Mesenchymal stem cell (in vitro differentiated cells and primary cell): ENCODE data around the gene LVRN.

ENCODE experiments used
- DNase-seq: peaks from one replicate; pipeline ENCODE4 v3.0.0-alpha.2; 2013
- H2AFZ ChIP-seq: one replicate; pipeline ENCODE4 v1.6.1; 2013; ENCODE audit warnings: low read depth, mild to moderate bottlenecking, control low read depth, inconsistent platforms, low read length, moderate library complexity
- H2AK5ac ChIP-seq: 2 replicates; pipeline ENCODE4 v1.6.1; 2013; ENCODE audit warnings: low read length, moderate library complexity, mild to moderate bottlenecking, inconsistent platforms; ENCODE audit not compliant: severe bottlenecking
- H2BK120ac ChIP-seq: one replicate; pipeline ENCODE4 v1.6.1; 2013; ENCODE audit warnings: low read depth, mild to moderate bottlenecking, inconsistent platforms, low read length, moderate library complexity
- H2BK12ac ChIP-seq, 2 experiments: one replicate each; pipeline ENCODE4 v1.6.1; 2013; ENCODE audit warnings: inconsistent platforms in 2 of 2, low read length in 2 of 2, mild to moderate bottlenecking in 2 of 2, moderate library complexity in 2 of 2, control low read depth in 1 of 2
- H2BK15ac ChIP-seq: one replicate; pipeline ENCODE4 v1.6.1; 2013; ENCODE audit warnings: mild to moderate bottlenecking, low read depth, inconsistent platforms; ENCODE audit not compliant: poor library complexity, severe bottlenecking
- H2BK5ac ChIP-seq: 2 replicates; pipeline ENCODE4 v1.6.1; 2013; ENCODE audit warnings: low read depth, mild to moderate bottlenecking, low read length, control low read depth, inconsistent platforms; ENCODE audit not compliant: poor library complexity, severe bottlenecking
- H3K14ac ChIP-seq, 2 experiments: one replicate each; pipeline ENCODE4 v1.6.1; 2013; ENCODE audit warnings: inconsistent platforms in 2 of 2, low read length in 2 of 2, control low read depth in 1 of 2, mild to moderate bottlenecking in 1 of 2, moderate library complexity in 1 of 2
- H3K18ac ChIP-seq, 2 experiments: one replicate each; pipeline ENCODE4 v1.6.1; 2013; ENCODE audit warnings: inconsistent platforms in 2 of 2, low read length in 2 of 2, control low read depth in 1 of 2, low read depth in 1 of 2, mild to moderate bottlenecking in 1 of 2
- H3K23ac ChIP-seq, 2 experiments: one replicate each; pipeline ENCODE4 v1.6.1; 2013; ENCODE audit warnings: inconsistent platforms in 2 of 2, low read length in 2 of 2, mild to moderate bottlenecking in 2 of 2, moderate library complexity in 2 of 2, control low read depth in 1 of 2
- H3K27ac ChIP-seq: 2 replicates; pipeline ENCODE4 v1.5.1; 2013; ENCODE audit warnings: mild to moderate bottlenecking, moderate library complexity, low read length, control low read depth, inconsistent platforms; ENCODE audit not compliant: poor library complexity, severe bottlenecking
- H3K27me3 ChIP-seq, 2 experiments: 2 replicates each; pipeline versions ENCODE4 v1.6.1 to v1.7.0; 2013; ENCODE audit warnings: low read length in 2 of 2, mild to moderate bottlenecking in 2 of 2, moderate library complexity in 2 of 2, control low read depth in 1 of 2, inconsistent platforms in 1 of 2; ENCODE audit not compliant: control insufficient read depth in 1 of 2, insufficient read depth in 1 of 2
- H3K36me3 ChIP-seq, 2 experiments: 2 replicates each; pipeline versions ENCODE4 v1.6.1 to v1.7.0; 2013; ENCODE audit warnings: low read length in 2 of 2, control low read depth in 1 of 2, inconsistent platforms in 1 of 2, low read depth in 1 of 2, mild to moderate bottlenecking in 1 of 2; ENCODE audit not compliant: insufficient read depth in 2 of 2, control insufficient read depth in 1 of 2
- H3K4ac ChIP-seq, 2 experiments: one replicate each; pipeline ENCODE4 v1.6.1; 2013; ENCODE audit warnings: inconsistent platforms in 2 of 2, low read length in 2 of 2, mild to moderate bottlenecking in 2 of 2, moderate library complexity in 2 of 2, control low read depth in 1 of 2, low read depth in 1 of 2
- H3K4me1 ChIP-seq: 2 replicates; pipeline ENCODE4 v1.6.1; 2013; ENCODE audit warnings: low read depth, low read length, control low read depth; ENCODE audit not compliant: control insufficient read depth, insufficient read depth
- H3K4me2 ChIP-seq: 2 replicates; pipeline ENCODE4 v1.6.1; 2013; ENCODE audit warnings: low read length, mild to moderate bottlenecking, inconsistent platforms; ENCODE audit not compliant: poor library complexity, severe bottlenecking
- H3K4me3 ChIP-seq, 2 experiments: 2 replicates each; pipeline versions ENCODE4 v1.5.1 to v1.7.0; 2013; ENCODE audit warnings: low read length in 2 of 2, mild to moderate bottlenecking in 2 of 2, control low read depth in 1 of 2, low read depth in 1 of 2; ENCODE audit not compliant: insufficient read depth in 1 of 2
- H3K79me1 ChIP-seq: replicated peaks from 2 replicates; pipeline ENCODE4 v1.6.1; 2013; ENCODE audit warnings: mild to moderate bottlenecking, control low read depth, low read length, inconsistent platforms; ENCODE audit not compliant: poor library complexity, severe bottlenecking
- H3K9ac ChIP-seq: 2 replicates; pipeline ENCODE4 v1.7.0; 2013; ENCODE audit warnings: mild to moderate bottlenecking, low read length, moderate library complexity
- H3K9me3 ChIP-seq: 2 replicates; pipeline ENCODE4 v1.7.0; 2013; ENCODE audit warnings: mild to moderate bottlenecking, low read length; ENCODE audit not compliant: control insufficient read depth
- H4K8ac ChIP-seq: one replicate; pipeline ENCODE4 v1.6.1; 2013; ENCODE audit warnings: inconsistent platforms, mild to moderate bottlenecking, low read length, moderate library complexity
- H4K91ac ChIP-seq: one replicate; pipeline ENCODE4 v1.6.1; 2013; ENCODE audit warnings: mild to moderate bottlenecking, low read length, inconsistent platforms
- WGBS: methylation state at CpG from one replicate; pipeline ENCODE4 v1.1.7; 2013; ENCODE audit warnings: mixed read lengths; 5-methylcytosine and 5-hydroxymethylcytosine counted together

Gene LVRN

GRCh38 chr5:115995351-115995750, 33.1 kb downstream of the LVRN start:
- Histone ChIP-seq H3K79me1 (no peaks in the 10 kb centered on the region), H3K9me3 (peaks cover 4% of the 10 kb centered on the region), H3K14ac (no peak overlapping the region), H3K23ac (no peak overlapping the region), H3K4me1 (no peaks in the 10 kb centered on the region), H3K9ac (no peak overlapping the region), H3K27ac (no peak overlapping the region), H3K36me3 (no peaks in the 10 kb centered on the region), H3K4ac (no peak overlapping the region), H2BK15ac (no peak overlapping the region), H3K18ac (no peak overlapping the region), H3K4me2 (no peak overlapping the region), H2AK5ac (no peak overlapping the region), H4K8ac (no peak overlapping the region), H2AFZ (no peak overlapping the region), H3K27me3 (no peaks in the 10 kb centered on the region), H2BK5ac (no peak overlapping the region), H2BK12ac (no peak overlapping the region), H4K91ac (no peak overlapping the region), H3K4me3 (no peak overlapping the region), H2BK120ac (no peak overlapping the region)
- DNase-seq: no peak
- WGBS: 96% methylated on average over 3 of the region's 6 CpGs

- Histone ChIP-seq H3K23ac (no peak overlapping the region), H2BK120ac (no peak overlapping the region), H3K9me3 (no peaks in the 10 kb centered on the region), H3K9ac (no peak overlapping the region), H3K18ac (no peak overlapping the region), H3K27ac (no peak overlapping the region), H2BK5ac (no peak overlapping the region), H3K79me1 (no peaks in the 10 kb centered on the region), H4K91ac (no peak overlapping the region), H3K4ac (no peak overlapping the region), H3K4me2 (no peak overlapping the region), H3K36me3 (no peaks in the 10 kb centered on the region), H2AFZ (no peak overlapping the region), H2BK12ac (no peak overlapping the region), H3K27me3 (no peaks in the 10 kb centered on the region), H3K4me3 (no peak overlapping the region), H3K14ac (no peak overlapping the region), H3K4me1 (no peaks in the 10 kb centered on the region), H2BK15ac (no peak overlapping the region), H4K8ac (no peak overlapping the region), H2AK5ac (no peak overlapping the region)
- DNase-seq: peak; percentile 7
- 82% methylated on average over 4 of the region's 6 CpGs for WGBS
Observed at GRCh38 chr5:116002116-116002906, 40.0 kb downstream of the LVRN start.

- no peak overlapping the region for H2AFZ ChIP-seq
- H3K27ac ChIP-seq: no peak overlapping the region
- H3K14ac ChIP-seq: no peak overlapping the region
- H2BK120ac ChIP-seq: no peak overlapping the region
- H3K4me3 ChIP-seq: no peak overlapping the region
- H4K8ac ChIP-seq: no peak overlapping the region
- no peak overlapping the region for H2AK5ac ChIP-seq
- no peak overlapping the region for H3K4me2 ChIP-seq
- H3K23ac ChIP-seq: no peak overlapping the region
- no peak overlapping the region for H2BK5ac ChIP-seq
- no peaks in the 10 kb centered on the region for H3K9me3 ChIP-seq
- no peak overlapping the region for H3K9ac ChIP-seq
- no peaks in the 10 kb centered on the region for H3K79me1 ChIP-seq
- no peaks in the 10 kb centered on the region for H3K27me3 ChIP-seq
- no peak overlapping the region for H3K18ac ChIP-seq
- H2BK15ac ChIP-seq: no peak overlapping the region
- H3K4ac ChIP-seq: no peak overlapping the region
- no peak overlapping the region for H2BK12ac ChIP-seq
- no peak for DNase-seq
- H4K91ac ChIP-seq: no peak overlapping the region
- no peaks in the 10 kb centered on the region for H3K36me3 ChIP-seq
- no peaks in the 10 kb centered on the region for H3K4me1 ChIP-seq
- 98% methylated on average over 2 of the region's 3 CpGs for WGBS
Observed at GRCh38 chr5:116004248-116004647, 42.0 kb downstream of the LVRN start.

DNA sequence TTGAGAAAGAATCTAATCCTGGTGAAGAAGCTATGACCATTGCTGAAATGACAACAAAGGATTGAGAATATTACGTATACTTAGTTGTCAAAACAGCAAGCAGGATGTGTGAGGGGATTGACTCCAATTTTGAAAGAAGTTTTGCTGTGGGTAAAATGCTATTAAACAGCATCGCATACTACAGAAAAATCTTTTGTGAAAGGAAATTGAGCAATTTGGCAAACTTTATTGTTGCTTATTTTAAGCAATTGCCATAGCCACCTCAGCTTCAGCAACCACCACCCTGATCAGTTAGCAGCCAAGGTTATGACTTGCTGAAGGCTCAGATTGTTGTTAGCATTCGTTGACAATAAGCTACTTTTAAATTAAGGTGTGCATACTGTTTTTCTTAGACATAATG, 47.5 kb downstream of the LVRN start:
- Histone ChIP-seq H3K79me1 (no peaks in the 10 kb centered on the region), H2AK5ac (no peak overlapping the region), H3K23ac (no peak overlapping the region), H2BK15ac (no peak overlapping the region), H3K9me3 (no peaks in the 10 kb centered on the region), H2BK12ac (no peak overlapping the region), H3K4me3 (no peak overlapping the region), H3K14ac (no peak overlapping the region), H2BK120ac (no peak overlapping the region), H3K9ac (no peak overlapping the region), H2AFZ (no peak overlapping the region), H4K8ac (no peak overlapping the region), H3K18ac (no peak overlapping the region), H3K4ac (no peak overlapping the region), H3K27ac (no peak overlapping the region), H2BK5ac (no peak overlapping the region), H3K4me2 (no peak overlapping the region), H4K91ac (no peak overlapping the region), H3K36me3 (no peaks in the 10 kb centered on the region), H3K27me3 (no peaks in the 10 kb centered on the region), H3K4me1 (no peaks in the 10 kb centered on the region)
- no peak for DNase-seq
- WGBS: 100% methylated on average over 1 of the region's 3 CpGs
